GM21526 (cell line): Measurements from ENCODE around the gene XBP1.
"Not testable (repeated sequence)": the region's sequence is repeated elsewhere in the genome, so short reads cannot be mapped to it uniquely, and the experiment has no call there.

Experiments
- ATAC-seq: cut with Tn5 transposase; IDR thresholded peaks from one replicate; pipeline ENCODE4 v1.9.1; 2021; ENCODE audit warnings: moderate library complexity; ENCODE audit not compliant: unreplicated experiment, low FRiP score

XBP1 gene

GRCh38 chr22:28800308-28801041, at the start of gene XBP1:
Gene XBP1, minus strand, starts transcription at chr22:28800569.
- peak; percentile 67 for ATAC-seq

GRCh38 chr22:28846994-28847393, 46.6 kb upstream of the XBP1 start:
- no peak for ATAC-seq

GRCh38 chr22:28844277-28844676, 43.9 kb upstream of the XBP1 start:
- not testable (repeated sequence) for ATAC-seq

GRCh38 chr22:28843633-28844032, 43.3 kb upstream of the XBP1 start:
- ATAC-seq = no peak

- no peak for ATAC-seq
Observed at GRCh38 chr22:28841111-28841510, 40.7 kb upstream of the XBP1 start.

- no peak for ATAC-seq
Observed at GRCh38 chr22:28838971-28839370, 38.6 kb upstream of the XBP1 start.

- no peak for ATAC-seq
Observed at GRCh38 chr22:28837640-28838039, 37.3 kb upstream of the XBP1 start.

GRCh38 chr22:28835630-28836189, 35.3 kb upstream of the XBP1 start:
- no peak for ATAC-seq

- ATAC-seq = no peak
Observed at GRCh38 chr22:28833276-28833923, 33.0 kb upstream of the XBP1 start.

- no peak for ATAC-seq
Observed at GRCh38 chr22:28832731-28833130, 32.4 kb upstream of the XBP1 start.

- ATAC-seq = no peak
Observed at GRCh38 chr22:28831140-28832072, 31.0 kb upstream of the XBP1 start.

GRCh38 chr22:28830441-28830840, 30.1 kb upstream of the XBP1 start:
- ATAC-seq = no peak

- ATAC-seq = no peak
Observed at GRCh38 chr22:28829358-28830181, 29.2 kb upstream of the XBP1 start.

- ATAC-seq = no peak
Observed at GRCh38 chr22:28826921-28827320, 26.6 kb upstream of the XBP1 start.

GRCh38 chr22:28826430-28826829, 26.1 kb upstream of the XBP1 start:
- ATAC-seq = not testable (repeated sequence)

- not testable (repeated sequence) for ATAC-seq
Observed at GRCh38 chr22:28824455-28824854, 24.1 kb upstream of the XBP1 start.

GRCh38 chr22:28822930-28823551, 22.7 kb upstream of the XBP1 start:
- no peak for ATAC-seq

- ATAC-seq = no peak
Observed at GRCh38 chr22:28821452-28821851, 21.1 kb upstream of the XBP1 start.

- no peak for ATAC-seq
Observed at GRCh38 chr22:28820885-28821284, 20.5 kb upstream of the XBP1 start.
